NCI-H510A (cell line): Measurements from ENCODE around the gene GPR39.

Experiments
- DNase-seq: peaks from one replicate; lab custom pipeline; 2025; lab: John Stamatoyannopoulos, UW

Gene GPR39

DNA sequence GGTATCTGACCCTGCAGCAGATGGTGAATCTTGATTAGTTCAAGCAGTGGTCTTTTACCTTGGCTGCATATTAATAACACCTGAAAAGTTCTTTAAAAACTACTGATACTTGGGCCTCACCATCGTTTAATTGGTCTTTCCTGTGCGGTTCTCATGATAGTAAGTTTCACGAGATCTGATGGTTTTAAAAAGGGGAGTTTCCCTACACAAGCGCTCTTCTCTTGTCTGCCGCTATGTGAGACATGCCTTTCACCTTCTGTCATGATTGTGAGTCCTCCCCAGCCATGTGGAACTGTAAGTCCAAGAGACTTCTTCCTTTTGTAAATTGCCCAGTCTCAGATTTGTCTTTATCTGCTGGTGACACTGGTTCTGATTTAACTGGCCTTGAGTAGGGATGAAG is 151.1 kb downstream of the GPR39 start:
- DNase-seq = no peak

DNA sequence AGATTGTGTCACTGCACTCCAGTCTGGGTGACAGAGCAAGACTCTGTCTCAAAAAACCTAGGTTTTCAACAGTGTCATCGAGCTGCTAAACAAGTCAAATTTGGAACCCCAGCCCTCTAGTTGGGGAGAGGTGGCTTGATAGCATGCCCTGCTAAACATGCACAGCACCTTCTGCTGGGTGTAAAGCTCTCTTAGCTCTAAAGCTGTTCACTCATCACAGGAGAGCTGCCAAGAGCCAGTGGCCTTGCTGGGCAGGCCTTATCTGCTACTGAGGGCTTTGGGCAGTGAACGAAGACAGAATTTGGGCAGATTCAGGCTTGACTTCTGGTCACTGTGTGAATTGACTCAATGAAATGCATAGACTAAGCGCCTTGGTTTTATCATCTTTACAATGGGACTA is 152.1 kb downstream of the GPR39 start:
- no peak for DNase-seq

DNA sequence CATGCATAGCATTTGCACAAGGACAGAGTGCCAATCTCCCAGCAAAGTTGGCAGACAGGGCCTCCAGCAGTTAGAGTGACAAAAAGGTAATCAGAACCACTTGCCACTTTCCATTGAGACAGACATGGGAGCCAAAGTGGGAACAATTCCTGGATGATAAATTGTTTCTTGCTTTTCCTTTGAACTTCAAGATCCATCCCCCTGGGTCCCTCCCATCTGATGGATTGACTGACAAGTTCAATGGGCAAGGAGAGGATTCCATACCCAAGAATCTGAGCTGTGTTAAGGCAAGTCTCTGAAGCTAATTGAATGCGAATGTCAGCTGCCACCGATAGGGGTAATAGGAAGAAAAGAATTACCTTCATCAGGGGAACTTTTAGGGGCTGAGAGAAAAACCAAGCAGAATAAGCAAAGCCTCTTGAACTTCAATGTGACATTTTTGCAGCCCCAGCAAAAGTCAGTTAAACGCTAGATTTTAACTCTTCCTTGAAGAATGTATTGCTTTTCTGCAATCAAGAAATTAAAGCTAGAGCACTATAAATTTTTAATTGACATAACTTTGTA is 156.9 kb downstream of the GPR39 start:
- no peak for DNase-seq

DNA sequence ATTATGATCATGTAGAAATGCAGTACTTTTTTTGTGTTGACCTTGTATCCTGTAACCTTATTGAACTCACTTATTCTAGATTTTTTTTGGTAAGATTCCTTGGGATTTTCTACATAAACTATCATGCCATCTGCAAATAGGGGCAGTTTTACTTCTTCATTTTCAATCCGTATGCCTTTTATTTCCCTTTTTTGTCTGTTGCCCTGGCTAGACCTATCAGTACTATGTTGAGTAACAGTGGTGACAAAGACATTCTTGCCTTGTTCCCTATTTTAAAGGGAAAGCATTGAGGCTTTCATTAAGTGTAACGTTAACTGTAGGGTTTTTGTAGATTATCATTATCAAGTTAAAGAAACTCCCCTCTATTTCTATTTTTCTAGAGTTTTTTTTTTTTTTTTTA is 161.1 kb downstream of the GPR39 start:
- no peak for DNase-seq

DNA sequence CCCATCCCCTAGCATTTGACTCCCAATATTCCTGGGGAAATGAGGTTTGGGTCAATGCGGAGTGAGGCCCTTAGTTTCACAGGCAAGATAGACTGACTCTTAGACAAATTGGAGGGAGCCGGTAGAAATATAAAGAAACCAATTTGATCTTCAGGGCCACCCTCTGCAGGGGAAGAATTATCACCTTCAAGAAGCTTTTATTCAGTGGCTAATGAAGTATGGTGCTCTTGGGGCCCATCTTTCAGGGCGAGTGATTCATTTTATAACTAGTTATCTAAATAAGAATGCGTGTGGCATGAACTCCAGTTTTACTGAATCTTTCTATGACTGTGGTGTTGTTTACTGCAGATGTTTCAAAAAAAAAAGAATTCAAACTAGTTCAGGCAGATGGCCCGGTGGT is 165.0 kb downstream of the GPR39 start:
- DNase-seq = no peak

DNA sequence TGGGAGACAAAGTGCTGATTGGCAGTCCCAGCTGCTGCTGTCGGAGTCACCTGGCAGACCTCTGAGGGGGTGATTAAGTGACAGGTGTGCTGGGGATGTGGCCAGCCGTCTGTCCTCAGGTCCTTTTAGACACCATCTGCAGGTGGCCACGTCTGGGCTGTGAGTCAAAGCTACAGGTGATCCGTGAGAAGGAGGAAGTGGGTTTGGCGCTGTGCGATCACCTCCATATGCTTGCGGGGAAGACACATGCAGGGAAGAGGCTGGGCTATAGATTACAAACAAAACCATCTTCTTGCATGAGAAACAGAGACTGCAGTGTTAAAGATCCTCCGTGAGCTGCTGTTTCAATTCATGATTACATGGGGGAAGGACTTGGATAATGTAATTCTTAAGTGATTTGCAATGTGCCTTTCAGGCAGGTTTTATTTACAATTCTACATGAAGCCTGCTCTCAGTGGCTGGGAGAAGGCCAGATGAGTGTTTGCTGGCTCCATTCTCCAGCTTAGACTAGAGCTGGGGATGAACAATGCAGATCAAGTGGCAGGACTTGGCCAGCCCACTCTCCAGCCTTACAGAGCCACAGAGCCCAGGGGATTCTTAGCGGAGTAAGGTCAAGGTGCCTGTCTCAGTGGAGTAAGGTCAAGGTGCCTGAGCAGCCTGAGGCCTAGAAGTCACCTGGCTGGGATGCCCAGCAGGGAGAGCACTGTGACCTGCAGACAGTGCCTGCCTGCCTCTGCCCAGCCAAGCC is 165.6 kb downstream of the GPR39 start:
- peak; percentile 94 for DNase-seq

DNA sequence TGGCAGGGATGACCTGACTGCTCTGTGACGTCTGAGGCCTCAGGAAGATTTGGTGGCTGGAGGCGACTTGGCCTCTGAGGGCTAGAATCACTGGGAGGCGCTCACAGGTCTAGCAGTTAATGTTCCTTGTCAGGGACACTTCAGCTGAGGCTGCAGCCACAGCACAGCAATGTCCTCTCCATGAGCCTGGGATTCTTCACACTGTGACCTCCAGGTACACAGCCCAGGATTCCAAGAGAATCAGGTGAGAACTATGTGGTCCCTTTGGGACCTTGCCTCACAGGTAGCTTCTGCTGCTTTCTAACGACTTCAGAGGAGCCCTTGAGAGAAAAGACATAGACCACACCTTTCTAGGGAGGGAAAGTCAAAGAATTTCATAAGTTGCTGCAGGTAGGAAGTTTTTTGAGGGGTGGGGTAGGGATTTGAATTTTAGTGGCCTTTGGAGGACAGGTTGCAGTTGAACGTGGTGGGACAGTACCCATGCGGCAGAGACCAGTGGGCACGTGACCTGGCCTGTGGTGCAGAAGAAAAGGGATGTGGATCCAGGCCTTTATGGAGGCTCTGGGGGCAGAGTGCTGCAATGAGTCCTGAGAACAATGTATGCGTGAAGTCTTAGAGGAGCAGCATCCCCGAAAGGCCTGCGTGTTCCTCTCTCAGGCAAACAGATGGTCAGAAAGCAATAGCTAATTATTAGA is 167.2 kb downstream of the GPR39 start:
- DNase-seq = no peak

DNA sequence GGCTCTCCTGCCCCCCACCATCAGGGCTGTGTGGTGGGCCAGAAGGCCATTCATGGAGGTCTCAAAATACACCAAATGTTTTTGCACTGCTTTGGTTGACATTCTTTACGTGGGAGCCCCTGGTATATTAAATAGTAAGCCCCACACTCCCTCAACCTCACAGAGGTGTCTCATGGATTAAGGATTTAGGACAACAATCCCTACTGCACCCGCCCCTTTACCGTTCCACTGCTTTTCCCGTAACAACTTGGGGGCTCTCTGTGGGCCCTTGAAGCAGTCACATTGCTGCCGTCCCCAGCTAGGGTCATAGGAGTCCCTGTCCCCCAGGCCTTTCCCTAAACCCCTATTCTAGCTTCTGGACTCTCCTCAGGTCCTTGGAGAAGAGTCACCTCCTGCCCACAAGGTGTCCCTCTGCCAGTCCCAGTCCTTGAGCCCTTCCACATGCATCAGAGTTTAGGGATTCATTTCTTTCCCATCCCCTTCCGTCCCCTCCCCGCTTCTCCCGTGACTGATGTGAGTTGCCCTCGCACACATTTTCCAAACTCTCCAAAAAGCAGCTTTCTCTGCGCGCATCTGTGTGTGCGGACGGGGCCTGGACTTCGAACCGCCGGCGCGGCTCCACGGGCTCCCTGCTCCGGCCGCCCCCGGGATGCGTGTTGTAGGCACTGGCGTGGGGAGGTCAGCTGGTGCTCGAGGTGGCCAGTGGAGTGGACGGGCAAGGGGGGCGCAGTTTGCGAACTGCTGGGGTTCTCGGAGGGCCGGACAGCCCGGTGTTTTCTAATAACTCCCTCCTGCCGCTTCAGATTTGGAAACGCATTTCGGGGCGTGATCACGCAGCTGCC is 168.6 kb downstream of the GPR39 start:
- DNase-seq = no peak

DNA sequence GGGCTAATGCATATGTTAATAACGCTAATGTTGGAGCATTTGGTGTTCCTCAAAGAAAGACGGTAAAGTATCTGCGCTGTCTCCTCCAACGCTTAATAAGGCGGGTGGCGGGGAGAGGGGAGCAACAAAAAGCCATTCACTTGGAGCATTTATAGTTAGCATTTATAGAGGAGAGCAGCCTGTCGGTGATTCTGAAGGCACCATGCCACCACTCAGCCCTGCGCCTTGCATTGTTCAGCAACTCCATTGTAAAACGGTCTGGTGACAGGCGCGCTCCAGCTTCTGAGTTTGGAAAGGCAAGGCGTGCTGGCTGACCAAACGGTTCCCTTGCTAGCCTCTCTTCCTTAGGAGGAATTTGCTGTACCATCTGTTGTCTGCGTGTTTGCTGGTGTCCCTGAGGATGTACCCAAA is 169.5 kb downstream of the GPR39 start:
- DNase-seq = no peak

DNA sequence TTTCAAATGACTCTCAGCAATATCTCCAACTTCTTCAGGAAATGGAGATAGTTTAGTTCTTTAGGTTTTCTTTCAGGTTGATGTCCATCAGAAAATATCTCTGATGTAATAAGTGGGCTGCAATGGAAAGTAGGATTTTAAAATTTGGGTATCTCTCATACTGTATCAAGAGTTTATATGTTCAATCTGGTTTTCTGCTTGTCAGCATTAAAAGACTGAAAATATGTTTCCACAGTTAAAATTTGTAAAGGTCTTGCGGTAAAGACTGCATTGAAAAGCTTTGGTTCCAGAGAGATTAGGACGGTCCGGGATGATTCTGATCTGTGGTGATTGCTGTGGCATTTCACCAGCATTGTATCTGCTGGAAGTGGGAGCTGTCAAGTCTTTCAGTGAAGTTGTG is 170.2 kb downstream of the GPR39 start:
- no peak for DNase-seq

DNA sequence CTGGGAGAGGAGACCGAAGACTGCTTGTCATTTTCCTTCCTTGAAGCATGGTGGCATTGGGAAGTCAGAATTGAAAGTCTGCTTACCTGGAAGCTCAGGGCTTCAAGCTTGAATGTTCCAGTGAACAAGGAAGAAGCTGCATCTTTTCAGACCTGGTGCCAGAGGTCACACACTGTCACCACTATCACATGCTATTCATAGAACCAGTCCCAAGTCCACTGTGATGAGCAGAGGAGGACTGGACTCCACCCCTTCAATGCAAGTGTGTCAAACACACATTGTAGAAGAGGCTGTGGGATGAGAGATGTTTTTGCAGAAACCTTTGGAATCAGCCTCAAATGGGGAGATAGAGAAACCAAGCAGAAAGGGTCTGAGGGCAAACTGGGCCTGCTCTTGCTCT is 172.0 kb downstream of the GPR39 start:
- no peak for DNase-seq

DNA sequence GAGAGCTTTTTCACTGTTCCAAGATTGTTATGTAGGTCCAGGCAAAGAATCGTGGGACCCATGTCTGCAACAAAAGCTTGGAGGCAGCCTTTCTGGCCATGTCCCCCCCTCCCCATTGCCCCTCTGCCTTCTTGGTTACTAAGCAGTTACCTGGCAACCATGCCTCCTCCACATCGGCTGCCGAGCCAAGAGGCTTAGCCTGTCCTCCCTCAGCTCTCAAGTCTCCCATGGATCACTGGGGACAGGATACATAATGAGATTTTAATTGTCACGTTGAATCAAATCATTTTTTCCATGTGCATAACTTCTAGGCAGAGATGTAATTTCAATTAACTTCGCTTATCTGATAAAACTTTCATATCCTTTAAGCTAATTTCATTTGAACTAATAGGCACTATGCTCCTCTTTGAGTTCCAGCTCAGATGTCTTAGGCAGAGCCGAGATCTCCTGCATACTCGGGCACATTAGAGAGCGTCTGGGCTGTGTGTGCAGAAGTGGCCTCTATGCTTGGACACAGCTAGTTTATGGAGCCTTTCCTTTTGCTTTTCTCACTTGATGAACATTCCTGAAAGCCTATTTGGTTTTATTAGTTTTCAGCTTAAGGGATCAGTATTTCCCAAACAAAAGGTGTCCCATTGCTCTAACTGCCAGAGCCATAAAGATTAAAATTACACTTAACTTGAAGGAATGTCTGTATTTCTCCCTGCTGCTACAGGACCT is 172.7 kb downstream of the GPR39 start:
- no peak for DNase-seq

DNA sequence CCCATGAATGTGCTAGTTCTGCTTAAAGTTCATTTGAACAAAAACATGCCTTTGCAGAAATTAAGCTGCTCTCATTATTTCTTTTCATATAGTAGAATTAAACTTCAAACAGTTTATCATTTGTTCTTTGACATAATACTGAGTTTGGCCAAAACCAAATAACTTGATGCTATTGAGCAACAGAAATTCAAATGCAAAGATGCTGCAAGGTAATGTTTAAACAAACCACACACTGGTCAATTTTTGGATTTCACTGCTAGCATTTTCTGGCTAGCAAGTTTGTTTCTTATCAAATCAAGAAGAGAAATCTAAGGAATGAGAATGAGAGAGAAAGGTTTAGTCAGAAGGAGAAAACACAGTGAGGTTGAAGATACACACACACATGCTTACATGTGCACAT is 173.4 kb downstream of the GPR39 start:
- DNase-seq = no peak

DNA sequence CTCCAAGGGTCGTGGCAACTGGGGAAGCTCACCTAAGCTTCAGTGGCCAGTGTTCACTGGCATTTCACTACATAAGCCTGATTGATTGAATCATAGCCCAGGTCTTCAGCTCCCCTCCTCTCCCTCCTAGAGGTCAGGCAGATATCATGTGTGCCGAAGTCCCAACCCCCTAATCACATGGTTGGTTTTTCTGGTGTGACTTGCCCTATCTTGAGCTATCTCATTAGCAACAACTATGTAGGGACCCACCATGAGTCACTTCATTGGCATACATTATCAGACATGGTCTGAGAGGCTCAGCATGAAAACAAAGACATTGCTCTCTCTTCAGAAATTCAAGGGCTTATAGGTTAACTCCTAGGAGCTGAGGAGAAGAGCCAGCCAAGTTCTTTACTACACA is 176.6 kb downstream of the GPR39 start:
- DNase-seq = no peak

DNA sequence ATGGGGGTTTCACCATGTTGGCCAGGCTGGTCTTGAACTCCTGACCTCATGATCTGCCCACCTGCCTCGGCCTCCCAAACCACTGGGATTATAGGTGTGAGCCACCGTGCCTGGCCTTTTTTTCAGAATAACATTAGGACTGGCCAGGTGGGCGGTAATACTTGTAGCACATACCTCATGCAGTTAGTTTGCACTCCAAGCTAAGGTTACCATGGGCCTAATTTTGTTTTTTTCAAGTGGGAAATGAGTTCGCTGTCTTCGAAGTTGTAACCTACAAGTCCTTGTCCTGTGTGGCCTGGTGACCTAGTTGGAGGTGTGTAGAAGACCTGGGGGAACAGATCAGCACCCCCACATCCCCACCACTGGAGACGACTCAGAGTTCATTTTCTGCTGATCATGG is 178.6 kb downstream of the GPR39 start:
- DNase-seq = no peak

DNA sequence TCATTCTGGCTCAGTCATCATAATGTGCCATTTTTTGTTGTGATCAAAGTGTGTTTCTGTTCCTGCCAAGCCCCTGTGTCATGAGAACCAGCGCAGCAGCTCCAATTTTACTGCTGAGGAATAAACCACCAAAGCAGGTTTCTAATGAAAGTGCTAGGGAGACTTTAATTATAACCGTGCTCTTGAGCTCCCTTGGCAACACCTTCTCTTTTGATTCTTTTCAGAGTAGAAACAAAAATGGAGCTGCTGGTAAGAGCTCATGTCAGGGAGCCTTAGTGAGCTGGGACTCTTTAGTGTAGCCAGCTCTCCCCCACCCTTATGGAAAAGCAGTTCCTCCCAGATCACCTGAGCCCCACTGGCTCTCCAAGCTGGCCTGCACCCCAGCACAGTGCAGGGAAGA is 179.1 kb downstream of the GPR39 start:
- DNase-seq = no peak

DNA sequence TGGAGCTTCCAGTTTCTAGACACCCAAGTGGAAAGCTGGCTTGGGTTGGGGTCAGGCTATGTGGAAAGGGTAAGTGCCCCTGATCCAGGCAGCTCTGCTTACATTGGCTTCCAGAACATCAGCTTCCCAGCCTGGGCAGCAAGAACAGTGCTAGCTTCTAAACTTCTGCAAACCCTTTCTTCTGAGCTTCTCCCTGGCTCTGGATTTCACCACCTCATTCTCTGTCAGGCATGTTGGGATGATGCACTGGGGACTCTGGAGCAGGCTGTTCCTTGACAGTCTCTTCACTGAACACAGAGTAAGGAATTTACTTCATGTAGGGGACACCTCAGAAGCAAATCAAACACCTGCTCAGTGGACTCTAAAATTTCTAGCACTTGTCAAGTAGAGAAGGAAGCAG is 180.6 kb downstream of the GPR39 start:
- DNase-seq = no peak

DNA sequence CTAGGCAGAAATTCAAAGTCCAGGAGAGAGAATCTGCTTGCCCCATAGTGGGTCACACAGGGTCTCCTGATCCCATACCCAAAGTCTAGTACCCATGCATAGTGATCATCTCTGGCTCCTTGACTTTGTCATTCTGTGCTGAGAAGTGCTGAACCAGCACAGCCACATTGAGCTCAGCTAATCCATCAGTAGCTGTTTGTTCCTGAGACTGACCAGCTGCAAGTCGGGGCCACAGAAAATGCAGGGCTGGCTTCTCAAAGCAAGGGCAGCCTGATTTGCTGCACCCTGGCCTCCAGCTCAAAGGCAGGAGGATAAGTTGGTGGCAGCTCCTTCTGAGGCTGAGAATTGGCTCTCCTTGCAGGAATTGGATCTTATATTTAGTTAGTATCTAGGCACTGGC is 181.2 kb downstream of the GPR39 start:
- no peak for DNase-seq

DNA sequence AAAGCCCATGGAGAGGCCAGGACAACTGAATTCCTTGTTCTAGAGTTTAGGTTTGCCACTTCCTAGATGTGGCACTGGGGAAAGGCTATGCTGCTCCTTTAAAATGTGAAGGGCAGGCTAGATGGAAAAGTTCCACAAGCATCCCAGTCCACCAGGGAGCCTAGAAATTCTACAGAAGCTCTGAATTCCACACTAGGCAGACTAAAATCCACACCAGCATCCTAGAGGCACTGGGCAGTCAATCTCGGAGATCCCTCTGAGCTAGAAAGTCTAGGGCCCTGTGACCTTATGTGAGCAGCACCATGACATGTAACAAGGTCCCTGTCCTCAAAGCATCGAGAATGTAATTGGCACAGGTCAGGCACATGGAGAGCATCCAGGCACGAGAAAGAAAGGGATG is 181.9 kb downstream of the GPR39 start:
- DNase-seq = no peak

DNA sequence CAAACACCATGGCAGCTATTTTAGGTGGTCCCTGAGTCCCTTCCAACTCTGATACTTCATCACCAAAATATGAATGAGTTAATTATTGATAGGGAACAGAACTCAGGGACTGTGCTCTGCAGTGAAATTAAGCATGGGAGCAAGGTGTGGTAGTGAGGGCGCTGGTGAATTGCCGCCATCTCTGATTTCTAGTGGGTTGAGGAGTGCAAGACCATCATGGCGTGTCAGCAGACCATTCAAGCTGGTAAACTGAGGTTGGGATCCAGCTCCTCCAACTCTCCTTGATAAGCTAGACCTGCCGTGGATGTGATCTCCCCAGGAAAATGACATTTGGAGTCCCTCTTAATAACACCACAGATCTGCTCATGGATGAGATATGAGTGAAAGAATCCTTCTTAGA is 183.0 kb downstream of the GPR39 start:
- DNase-seq = no peak

DNA sequence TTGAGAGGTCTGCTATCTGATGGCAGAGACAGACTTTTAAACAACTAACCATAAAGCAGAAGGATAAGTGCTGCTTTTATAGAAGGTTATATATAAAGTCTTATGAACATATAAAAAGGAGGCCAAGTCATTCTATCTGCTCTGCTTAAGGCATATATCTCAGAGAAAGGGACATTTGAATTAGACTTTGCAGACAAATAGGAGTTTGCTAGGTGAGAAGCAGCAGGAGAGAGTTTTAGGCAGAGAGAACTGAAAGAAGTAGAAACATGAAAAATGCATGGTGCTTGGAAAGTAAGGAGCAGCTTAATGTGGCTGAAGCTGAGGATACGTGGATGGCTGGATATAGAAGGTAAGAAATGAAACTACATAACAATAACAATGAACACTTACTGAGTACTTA is 188.0 kb downstream of the GPR39 start:
- no peak for DNase-seq
